Measurements from ENCODE around the gene TRIM43B.
"Not testable (repeated sequence)": the region's sequence is repeated elsewhere in the genome, so short reads cannot be mapped to it uniquely, and the experiment has no call there.

The TRIM43B gene

GRCh38 chr2:95484654-95485053 lies at the start of gene TRIM43B:
Gene TRIM43B (minus strand): TSS chr2:95484754. CDS start chr2:95482714, 2,040 bp downstream.
- DNase-seq (ENCODE audit: low read depth); H3K4me3 ChIP-seq (ENCODE audit: control insufficient read depth, low read depth, low read length): not testable (repeated sequence)

DNA sequence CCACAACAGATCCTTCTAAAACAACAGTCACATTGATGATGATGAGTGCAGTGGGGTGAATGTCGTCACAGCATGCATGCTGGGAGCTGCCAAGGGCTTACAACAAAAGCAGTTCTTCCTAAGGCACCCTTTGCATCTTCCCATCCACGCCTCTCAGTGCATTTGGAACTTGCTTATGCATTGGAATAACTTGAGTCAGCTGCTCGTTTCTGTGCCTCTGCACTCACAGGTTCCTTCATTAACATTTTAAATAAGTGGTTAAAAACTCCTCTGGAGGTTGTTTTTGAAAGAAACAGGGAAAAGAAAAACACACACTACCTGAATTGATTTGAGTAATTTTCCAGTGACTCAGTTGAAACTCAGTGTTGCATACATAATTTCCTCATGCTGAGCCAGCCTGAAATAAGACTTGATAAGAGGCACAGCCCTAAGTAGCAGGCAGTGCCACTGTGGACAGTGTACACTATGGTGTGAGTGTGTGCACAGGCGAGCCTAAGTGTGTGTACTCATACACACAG lies 46.8 kb upstream of the TRIM43B start:
- TF ChIP-seq, protein P1, sequence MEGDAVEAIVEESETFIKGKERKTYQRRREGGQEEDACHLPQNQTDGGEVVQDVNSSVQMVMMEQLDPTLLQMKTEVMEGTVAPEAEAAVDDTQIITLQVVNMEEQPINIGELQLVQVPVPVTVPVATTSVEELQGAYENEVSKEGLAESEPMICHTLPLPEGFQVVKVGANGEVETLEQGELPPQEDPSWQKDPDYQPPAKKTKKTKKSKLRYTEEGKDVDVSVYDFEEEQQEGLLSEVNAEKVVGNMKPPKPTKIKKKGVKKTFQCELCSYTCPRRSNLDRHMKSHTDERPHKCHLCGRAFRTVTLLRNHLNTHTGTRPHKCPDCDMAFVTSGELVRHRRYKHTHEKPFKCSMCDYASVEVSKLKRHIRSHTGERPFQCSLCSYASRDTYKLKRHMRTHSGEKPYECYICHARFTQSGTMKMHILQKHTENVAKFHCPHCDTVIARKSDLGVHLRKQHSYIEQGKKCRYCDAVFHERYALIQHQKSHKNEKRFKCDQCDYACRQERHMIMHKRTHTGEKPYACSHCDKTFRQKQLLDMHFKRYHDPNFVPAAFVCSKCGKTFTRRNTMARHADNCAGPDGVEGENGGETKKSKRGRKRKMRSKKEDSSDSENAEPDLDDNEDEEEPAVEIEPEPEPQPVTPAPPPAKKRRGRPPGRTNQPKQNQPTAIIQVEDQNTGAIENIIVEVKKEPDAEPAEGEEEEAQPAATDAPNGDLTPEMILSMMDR (IDR thresholded peaks at IDR 0.05; ENCODE audit: control insufficient read depth, insufficient read depth, low read depth, low read length, missing control alignments) = no peak
- H3K4me3 ChIP-seq (ENCODE audit: control insufficient read depth, low read depth, low read length) = no peak overlapping the region
- DNase-seq (ENCODE audit: low read depth) = no peak

DNA sequence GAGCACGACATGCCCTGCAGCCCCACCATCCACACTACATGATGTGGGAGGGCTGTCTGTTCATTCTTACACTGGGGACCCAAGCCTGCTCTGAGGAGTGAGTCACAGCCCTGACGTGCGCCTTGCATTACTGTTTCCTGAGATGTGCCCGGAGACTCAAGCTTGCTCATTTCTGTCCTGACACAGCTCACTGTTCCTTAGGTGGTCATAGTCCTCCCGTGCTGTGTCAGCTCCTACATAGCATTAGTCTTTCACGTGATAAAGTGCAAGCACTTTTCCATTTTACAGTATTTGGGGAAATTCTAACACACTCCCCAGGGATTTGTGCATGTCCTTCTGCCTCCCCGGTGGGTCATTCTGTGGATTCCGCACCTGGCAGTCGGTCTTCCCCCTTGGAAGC lies 46.2 kb upstream of the TRIM43B start:
- H3K4me3 ChIP-seq (ENCODE audit: control insufficient read depth, low read depth, low read length) = no peak overlapping the region
- TF ChIP-seq, protein P1 (IDR thresholded peaks at IDR 0.05; ENCODE audit: control insufficient read depth, insufficient read depth, low read depth, low read length, missing control alignments) = no peak
- peak; percentile 1 for DNase-seq (ENCODE audit: low read depth)

GRCh38 chr2:95526360-95527341 lies 42.1 kb upstream of the TRIM43B start:
- H3K4me3 ChIP-seq (ENCODE audit: control insufficient read depth, low read depth, low read length) = peak overlapping the region; percentile 55
- peak; percentile 4 for DNase-seq (ENCODE audit: low read depth)
- TF ChIP-seq, protein P1 (IDR thresholded peaks at IDR 0.05; ENCODE audit: control insufficient read depth, insufficient read depth, low read depth, low read length, missing control alignments) = peak; percentile 45

- TF ChIP-seq, protein P1 (IDR thresholded peaks at IDR 0.05; ENCODE audit: control insufficient read depth, insufficient read depth, low read depth, low read length, missing control alignments) = no peak
- no peak for DNase-seq (ENCODE audit: low read depth)
- H3K4me3 ChIP-seq (ENCODE audit: control insufficient read depth, low read depth, low read length) = no peak overlapping the region; the same call in 1 of the 2 replicates
Measured at GRCh38 chr2:95525294-95526035, 40.9 kb upstream of the TRIM43B start.

DNA sequence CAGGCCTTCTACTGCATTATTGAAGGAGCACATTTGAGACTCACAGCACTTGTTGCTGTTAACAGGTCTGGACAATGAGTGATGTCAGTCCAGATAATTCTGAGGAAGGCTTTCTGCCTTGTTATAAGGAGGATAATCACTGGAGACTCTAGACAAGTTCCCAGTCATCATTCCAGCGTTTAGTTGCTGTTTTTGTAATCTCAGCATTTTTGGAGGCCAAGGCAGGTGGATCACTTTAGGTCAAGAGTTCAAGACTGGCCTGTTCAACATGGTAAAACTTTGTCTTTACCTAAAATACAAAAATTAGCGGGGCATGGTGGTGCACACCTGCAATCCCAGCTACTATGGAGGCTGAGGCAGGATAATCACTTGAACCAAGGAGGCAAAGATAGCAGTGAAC lies 39.6 kb upstream of the TRIM43B start:
- no peak for DNase-seq (ENCODE audit: low read depth)
- H3K4me3 ChIP-seq (ENCODE audit: control insufficient read depth, low read depth, low read length) = no peak overlapping the region
- TF ChIP-seq, protein P1 (IDR thresholded peaks at IDR 0.05; ENCODE audit: control insufficient read depth, insufficient read depth, low read depth, low read length, missing control alignments) = no peak
